Measurements from ENCODE around the gene DCAF12.

DCAF12 gene

GRCh38 chr9:34158362-34158869 lies 31.9 kb upstream of the DCAF12 start (continued):
- no peak for TF ChIP-seq ZNF777 (tag by site-specific recombination; IDR thresholded peaks at IDR 0.05; ENCODE audit: borderline replicate concordance)
- peak; percentile 71 for TF ChIP-seq ZBTB21 (tag by site-specific recombination; IDR thresholded peaks at IDR 0.05)

GRCh38 chr9:34157898-34158297 lies 31.4 kb upstream of the DCAF12 start:
- TF ChIP-seq ZNF121 (tag by site-specific recombination; IDR thresholded peaks at IDR 0.05), result peak; percentile 66; the same call in 1 of the 2 replicates
- TF ChIP-seq ZNF132 (tag by site-specific recombination; IDR thresholded peaks at IDR 0.05; ENCODE audit: borderline replicate concordance), result no peak
- Histone ChIP-seq H3K36me3 (ENCODE audit: control insufficient read depth in 2 of 2, insufficient read depth in 1 of 2, low read length in 2 of 2) (no peaks in the 10 kb centered on the region), H3K4me3 (ENCODE audit: low read depth, low read length) (no peak overlapping the region), H3K27ac (ENCODE audit: extremely low read depth, low read depth, low read length) (no peak overlapping the region), H3K9me3 (ENCODE audit: control insufficient read depth, insufficient read depth, low read depth, low read length) (no peaks in the 10 kb centered on the region), H3K4me1 (ENCODE audit: control insufficient read depth, insufficient read depth, low read length) (no peaks in the 10 kb centered on the region)
- CTCF ChIA-PET, result interaction anchor here (0.6 to 1.2 kb wide), 2 partner anchors 33 to 321 kb away, joined by 3 to 5 read pairs; no protein-coding TSS in a partner anchor
- POLR2A ChIA-PET, result interaction anchor here (0.5 to 2.4 kb wide), 5 partner anchors 10 to 212 kb away, joined by 3 to 6 read pairs (median 4); partner anchors contain the start of gene UBAP1

- Histone ChIP-seq H3K36me3 (ENCODE audit: control insufficient read depth in 2 of 2, insufficient read depth in 1 of 2, low read length in 2 of 2) (no peaks in the 10 kb centered on the region), H3K4me3 (ENCODE audit: low read depth, low read length) (no peak overlapping the region), H3K9me3 (ENCODE audit: control insufficient read depth, insufficient read depth, low read depth, low read length) (no peaks in the 10 kb centered on the region), H3K27ac (ENCODE audit: extremely low read depth, low read depth, low read length) (no peak overlapping the region), H3K4me1 (ENCODE audit: control insufficient read depth, insufficient read depth, low read length) (no peaks in the 10 kb centered on the region)
- CTCF ChIA-PET, result interaction anchor here (0.6 kb wide), 1 partner anchor 321 kb away, joined by 5 read pairs; no protein-coding TSS in a partner anchor
- no peak for TF ChIP-seq ZNF112 (tag by site-specific recombination; IDR thresholded peaks at IDR 0.05)
- TF ChIP-seq ZXDB (tag by site-specific recombination; IDR thresholded peaks at IDR 0.05), result no peak
- peak; percentile 48; the same call in 1 of the 2 replicates for TF ChIP-seq PRDM4 (tag by site-specific recombination; IDR thresholded peaks at IDR 0.05)
- POLR2A ChIA-PET, result interaction anchor here (0.6 to 2.4 kb wide), 4 partner anchors 12 to 220 kb away, joined by 3 to 6 read pairs (median 4); partner anchors contain the start of gene UBAP1
Measured at GRCh38 chr9:34157318-34157717, 30.8 kb upstream of the DCAF12 start.

GRCh38 chr9:34154057-34154456 lies 27.6 kb upstream of the DCAF12 start:
- no peaks in the 10 kb centered on the region for H3K36me3 ChIP-seq (ENCODE audit: control insufficient read depth in 2 of 2, insufficient read depth in 1 of 2, low read length in 2 of 2)
- H3K27ac ChIP-seq (ENCODE audit: extremely low read depth, low read depth, low read length), result no peak overlapping the region
- ChIA-PET CTCF (interaction anchor here (0.6 kb wide), 1 partner anchor 13 kb away, joined by 5 read pairs; no protein-coding TSS in a partner anchor), POLR2A (interaction anchor here (1.5 kb wide), 1 partner anchor 25 kb away, joined by 8 read pairs; the partner anchor contains the start of gene UBAP1)
- no peaks in the 10 kb centered on the region for H3K4me1 ChIP-seq (ENCODE audit: control insufficient read depth, insufficient read depth, low read length)
- no peaks in the 10 kb centered on the region for H3K9me3 ChIP-seq (ENCODE audit: control insufficient read depth, insufficient read depth, low read depth, low read length)
- H3K4me3 ChIP-seq (ENCODE audit: low read depth, low read length), result no peak overlapping the region
- TF ChIP-seq ZNF548 (tag by site-specific recombination; IDR thresholded peaks at IDR 0.05) (no peak), ZNF274 (IDR thresholded peaks at IDR 0.05; ENCODE audit: low read length) (no peak), ZNF274 (tag by site-specific recombination; IDR thresholded peaks at IDR 0.05; ENCODE audit: borderline replicate concordance) (no peak), ZNF18 (tag by site-specific recombination; IDR thresholded peaks at IDR 0.05) (no peak), ZNF280C (tag by site-specific recombination; IDR thresholded peaks at IDR 0.05) (no peak), ZNF114 (tag by site-specific recombination; IDR thresholded peaks at IDR 0.05) (no peak), ZFHX2 (tag by site-specific recombination; conservative IDR thresholded peaks at IDR 0.05) (no peak), ZBTB6 (tag by site-specific recombination; IDR thresholded peaks at IDR 0.05) (no peak), ZNF664 (tag by site-specific recombination; IDR thresholded peaks at IDR 0.05) (no peak), ZFP37 (tag by site-specific recombination; IDR thresholded peaks at IDR 0.05) (no peak), ZNF843 (tag by site-specific recombination; IDR thresholded peaks at IDR 0.05) (no peak), PBX3 (CRISPR knock-in tag; IDR thresholded peaks at IDR 0.05) (no peak), ZNF302 (tag by site-specific recombination; IDR thresholded peaks at IDR 0.05; ENCODE audit: low read depth) (no peak), ZNF596 (tag by site-specific recombination; IDR thresholded peaks at IDR 0.05) (no peak), ZNF132 (tag by site-specific recombination; IDR thresholded peaks at IDR 0.05; ENCODE audit: borderline replicate concordance) (no peak)
